Right atrium auricular region (tissue), 2 donors: Measurements from ENCODE around the gene SUPT6H. TPM values are rescaled to one million over a fixed set of nuclear protein-coding genes. Genes with fewer than 3 reads are reported as not detected.

Source experiments
- DNase-seq: peaks from one replicate; pipeline ENCODE4 v3.0.0-alpha.2; 2019; ENCODE audit warnings: low spot score
- H3K27ac ChIP-seq, 2 donors: fragments of 200-600 bp; sonication (generic); 1 replicate in 1 of 2; 2 replicates in 1 of 2; pipeline ENCODE4 v1.5.1; 2016 to 2019
- H3K27me3 ChIP-seq, 2 donors: fragments of 200-600 bp; sonication (generic); one replicate each; pipeline versions ENCODE4 v1.5.1 to v1.6.0; 2017 to 2019
- H3K36me3 ChIP-seq: fragments of 200-600 bp; sonication (generic); one replicate; pipeline ENCODE4 v1.5.1; 2016
- H3K4me1 ChIP-seq, 2 donors: fragments of 200-600 bp; sonication (generic); one replicate each; pipeline versions ENCODE4 v1.5.1 to v1.6.0; 2017 to 2019
- H3K4me3 ChIP-seq, 2 donors: fragments of 200-600 bp; sonication (generic); 1 replicate in 1 of 2; 2 replicates in 1 of 2; pipeline ENCODE4 v1.5.1; 2017 to 2019; ENCODE audit warnings: mild to moderate bottlenecking in 1 of 2, moderate library complexity in 1 of 2
- H3K9me3 ChIP-seq, 2 donors: fragments of 200-600 bp; sonication (generic); one replicate each; pipeline ENCODE4 v1.5.1; 2019
- total RNA-seq, 2 donors: library from RNA; depleted of rRNA; stranded (reverse); fragments of >200 nt; gene quantifications; one replicate each; pipeline ENCODE4 v1.1.0, GENCODE V29; 2016
- TF ChIP-seq, protein P1 (sequence below), 2 donors: fragments of 200-600 bp; sonication (generic); IDR thresholded peaks; one replicate each; pipeline ENCODE4 v1.5.1; 2019; ENCODE audit warnings: antibody characterized with exemption in 2 of 2

The SUPT6H gene
- total RNA-seq, 2 donors from 2014 or later = 28.5 to 45.4 TPM

DNA sequence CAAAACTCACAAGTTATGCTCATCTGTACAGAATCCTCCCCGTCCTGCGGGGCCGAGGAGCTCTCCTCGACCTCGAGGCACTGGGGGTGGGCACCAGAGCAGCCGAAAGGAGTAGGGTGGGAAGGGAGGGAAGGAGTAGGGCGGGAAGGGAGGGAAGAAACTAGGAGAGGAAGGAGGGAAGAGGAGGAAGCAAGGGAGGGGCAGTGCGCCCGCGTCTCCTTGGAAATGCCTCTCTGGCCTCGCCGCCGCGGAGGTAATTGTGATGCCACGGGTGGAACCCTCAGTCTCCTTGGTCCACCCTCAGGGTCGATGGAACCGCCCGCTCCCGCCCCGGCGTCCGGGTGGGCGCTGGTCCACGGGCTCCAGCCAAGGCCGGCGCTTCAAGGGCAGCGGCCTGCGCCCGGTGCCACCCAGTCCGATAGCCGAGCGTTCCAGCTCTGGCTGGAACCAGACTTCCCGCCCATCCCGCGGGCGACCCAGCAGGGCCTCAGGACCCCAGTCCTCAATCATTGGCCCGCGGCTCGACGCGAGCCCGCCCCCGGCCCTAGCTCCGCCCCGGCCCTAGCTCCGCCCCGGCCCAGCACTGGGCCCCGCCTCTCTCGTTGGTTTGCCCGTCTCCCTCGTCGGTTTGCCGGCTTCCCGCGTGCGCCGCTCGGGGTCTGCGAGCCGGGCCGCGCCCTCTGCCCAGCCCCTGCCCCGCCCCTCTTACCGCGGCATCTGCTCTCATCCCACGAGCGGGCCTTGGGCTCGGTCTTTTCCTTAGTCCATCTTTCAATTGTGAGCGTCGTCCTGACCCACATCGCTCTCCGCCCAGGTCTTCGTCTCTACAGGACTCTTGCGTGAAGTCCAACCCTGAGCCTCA, 49.1 kb downstream of the SUPT6H start:
- Histone ChIP-seq H3K4me3 (peak overlapping the region; percentile 48 to 63), H3K27ac (peak overlapping the region; percentile 84 to 89), H3K4me1 (peaks cover 0 to 27% of the 10 kb centered on the region in 2 donors), H3K27me3 (no peaks in the 10 kb centered on the region), H3K36me3 (peaks cover 18% of the 10 kb centered on the region), H3K9me3 (no peaks in the 10 kb centered on the region)
- TF ChIP-seq, protein P1, sequence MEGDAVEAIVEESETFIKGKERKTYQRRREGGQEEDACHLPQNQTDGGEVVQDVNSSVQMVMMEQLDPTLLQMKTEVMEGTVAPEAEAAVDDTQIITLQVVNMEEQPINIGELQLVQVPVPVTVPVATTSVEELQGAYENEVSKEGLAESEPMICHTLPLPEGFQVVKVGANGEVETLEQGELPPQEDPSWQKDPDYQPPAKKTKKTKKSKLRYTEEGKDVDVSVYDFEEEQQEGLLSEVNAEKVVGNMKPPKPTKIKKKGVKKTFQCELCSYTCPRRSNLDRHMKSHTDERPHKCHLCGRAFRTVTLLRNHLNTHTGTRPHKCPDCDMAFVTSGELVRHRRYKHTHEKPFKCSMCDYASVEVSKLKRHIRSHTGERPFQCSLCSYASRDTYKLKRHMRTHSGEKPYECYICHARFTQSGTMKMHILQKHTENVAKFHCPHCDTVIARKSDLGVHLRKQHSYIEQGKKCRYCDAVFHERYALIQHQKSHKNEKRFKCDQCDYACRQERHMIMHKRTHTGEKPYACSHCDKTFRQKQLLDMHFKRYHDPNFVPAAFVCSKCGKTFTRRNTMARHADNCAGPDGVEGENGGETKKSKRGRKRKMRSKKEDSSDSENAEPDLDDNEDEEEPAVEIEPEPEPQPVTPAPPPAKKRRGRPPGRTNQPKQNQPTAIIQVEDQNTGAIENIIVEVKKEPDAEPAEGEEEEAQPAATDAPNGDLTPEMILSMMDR (IDR thresholded peaks at IDR 0.05) = no peak
- peak; percentile 89 for DNase-seq

DNA sequence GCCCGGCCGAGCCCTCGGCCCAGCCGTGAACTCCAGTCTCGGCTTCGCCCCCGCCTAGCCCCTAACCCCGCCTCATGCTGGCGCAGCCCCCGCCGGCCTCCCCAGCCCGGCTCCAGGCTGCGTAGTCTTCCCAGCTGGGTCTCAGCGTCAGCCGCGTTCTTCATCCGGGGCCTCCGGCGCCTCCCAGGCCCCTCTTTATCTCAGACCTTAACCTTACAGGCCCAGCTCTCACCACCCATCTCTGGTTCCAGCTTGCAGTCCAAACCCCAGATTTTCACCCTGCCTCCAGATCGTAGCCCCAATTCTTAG, 49.7 kb downstream of the SUPT6H start, which contains the start of gene PROCA1:
TSS of gene PROCA1 (minus strand) at position 166 of the 309 bp plus-strand sequence. CDS start 228 bp downstream, outside the sequence.
- H3K4me3 ChIP-seq = peak within 1 kb of the TSS; percentile 48 to 63
- H3K4me1 ChIP-seq = peaks cover 0 to 31% of the 10 kb centered on the region in 2 donors
- H3K27me3 ChIP-seq = no peaks in the 10 kb centered on the region
- no peak for DNase-seq
- H3K27ac ChIP-seq = peak within 1 kb of the TSS; percentile 84 to 89
- TF ChIP-seq, protein P1 (IDR thresholded peaks at IDR 0.05) = no peak
- H3K9me3 ChIP-seq = no peaks in the 10 kb centered on the region
- H3K36me3 ChIP-seq = peaks cover 18% of the 10 kb centered on the region

DNA sequence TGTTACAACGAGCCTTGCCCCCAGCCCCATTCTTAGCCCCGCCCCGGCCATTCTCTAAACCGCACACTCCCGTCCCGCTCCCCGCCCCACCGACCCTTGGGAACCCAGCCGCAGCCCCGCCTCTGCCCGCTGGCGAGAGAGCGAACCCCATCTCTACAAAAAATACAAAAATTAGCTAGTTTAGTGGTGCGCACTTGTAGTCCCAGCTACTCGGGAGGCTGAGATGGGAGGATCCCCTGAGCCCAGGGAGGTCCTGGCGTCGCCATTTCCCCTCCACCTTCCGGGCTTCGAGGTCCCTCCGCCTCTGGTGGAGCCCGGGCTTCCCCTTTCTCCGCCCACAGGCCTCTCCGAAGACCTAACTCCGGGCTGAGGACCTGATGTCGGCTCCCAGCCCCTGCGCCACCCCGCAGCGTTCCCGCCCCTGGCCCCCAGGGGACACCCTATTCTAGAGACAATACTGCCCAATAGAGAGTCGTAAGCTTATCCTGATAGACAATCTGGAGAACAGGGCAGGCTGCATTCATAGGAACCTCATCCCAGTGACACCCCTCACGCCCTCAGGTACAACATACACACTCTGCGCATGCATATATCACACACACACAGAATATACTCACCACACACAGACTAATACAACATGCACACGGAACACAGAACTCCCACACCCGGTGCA, 50.2 kb downstream of the SUPT6H start:
- no peak for DNase-seq
- TF ChIP-seq, protein P1 (IDR thresholded peaks at IDR 0.05) = no peak
- peak overlapping the region; percentile 84 to 89 for H3K27ac ChIP-seq

DNA sequence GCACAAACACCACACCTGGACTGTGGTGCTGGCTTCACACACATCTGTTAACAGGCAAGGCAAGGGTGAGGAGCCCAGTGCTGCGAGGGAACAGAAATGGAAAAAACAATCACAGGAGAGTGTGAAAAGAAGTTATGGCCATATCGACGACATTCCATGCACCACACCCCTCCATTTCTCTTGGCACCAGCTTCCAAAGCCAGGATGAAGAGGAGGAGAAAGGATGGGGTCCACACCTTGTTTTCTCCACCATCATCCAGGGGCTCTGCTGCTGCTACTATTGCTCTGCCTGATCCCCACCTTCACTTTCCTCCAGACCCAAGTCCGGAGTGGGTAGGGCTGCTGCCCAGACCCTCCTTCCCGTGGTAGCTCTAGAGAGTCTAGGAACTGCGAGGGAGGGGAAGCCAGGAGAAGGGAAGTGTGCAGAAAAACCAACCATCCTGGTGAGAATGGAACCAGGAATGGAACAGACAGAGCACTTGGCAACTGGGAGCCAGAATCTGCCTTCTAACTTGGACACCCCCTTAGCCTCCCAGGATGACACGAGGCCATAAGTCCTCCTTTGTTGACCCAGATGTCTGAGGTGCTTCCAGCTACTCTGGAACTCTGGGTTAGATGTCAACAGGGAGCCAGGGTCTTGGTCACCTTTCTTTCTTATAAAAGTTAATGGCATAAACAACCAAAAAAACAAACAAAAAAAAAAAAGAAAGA, 50.9 kb downstream of the SUPT6H start:
- peaks cover 18% of the 10 kb centered on the region for H3K36me3 ChIP-seq
- H3K4me3 ChIP-seq = no peak overlapping the region
- peak overlapping the region in 1 of 2 donors; percentile 84 for H3K27ac ChIP-seq
- H3K27me3 ChIP-seq = no peaks in the 10 kb centered on the region
- TF ChIP-seq, protein P1 (IDR thresholded peaks at IDR 0.05) = no peak
- no peak for DNase-seq
- no peaks in the 10 kb centered on the region for H3K9me3 ChIP-seq
- peaks cover 0 to 42% of the 10 kb centered on the region in 2 donors for H3K4me1 ChIP-seq

More for the DNA sequence above, 50.2 kb downstream of the SUPT6H start:
- Histone ChIP-seq H3K36me3 (peaks cover 18% of the 10 kb centered on the region), H3K9me3 (no peaks in the 10 kb centered on the region), H3K4me3 (peak overlapping the region; percentile 48 to 63), H3K4me1 (peaks cover 0 to 36% of the 10 kb centered on the region in 2 donors), H3K27me3 (no peaks in the 10 kb centered on the region)

DNA sequence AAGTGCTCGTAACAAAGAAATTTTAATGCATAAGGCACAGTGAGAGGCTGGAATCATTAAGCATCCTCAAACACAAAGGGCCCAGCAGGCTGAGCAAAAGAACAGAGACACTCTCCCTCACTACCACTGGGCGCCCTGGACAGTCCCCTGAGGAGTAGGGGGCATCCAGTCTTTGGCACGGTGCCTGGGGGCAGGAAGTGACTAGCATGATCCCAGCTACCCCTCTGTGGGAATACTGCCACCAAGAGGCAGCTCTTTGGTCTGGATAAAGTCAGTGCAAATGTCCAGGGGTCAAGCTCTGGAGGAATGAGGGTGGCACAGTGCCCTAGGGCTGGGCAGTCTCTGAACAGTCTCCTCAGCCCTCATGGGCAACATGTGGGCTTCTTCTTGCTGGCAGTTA, 52.3 kb downstream of the SUPT6H start:
- DNase-seq = no peak
- TF ChIP-seq, protein P1 (IDR thresholded peaks at IDR 0.05) = no peak
- Histone ChIP-seq H3K36me3 (peaks cover 18% of the 10 kb centered on the region), H3K27me3 (no peaks in the 10 kb centered on the region), H3K4me1 (peaks cover 0 to 56% of the 10 kb centered on the region in 2 donors), H3K27ac (no peak overlapping the region), H3K9me3 (no peaks in the 10 kb centered on the region), H3K4me3 (no peak overlapping the region)
